Inflammatory macrophage (primary cell): ENCODE data around the gene IGSF9.

Source experiments
- DNase-seq, 2 donors: peaks; one replicate each; pipeline ENCODE4 v3.0.0-alpha.2; 2020 to 2022

The IGSF9 gene

GRCh38 chr1:159895836-159896545, 49.4 kb downstream of the IGSF9 start:
- peak; percentile 64 to 68 for DNase-seq

GRCh38 chr1:159895286-159895685, 50.1 kb downstream of the IGSF9 start:
- DNase-seq: no peak

- DNase-seq: no peak
Measured at GRCh38 chr1:159892944-159893343, 52.5 kb downstream of the IGSF9 start.

- peak; percentile 91 for DNase-seq
Measured at GRCh38 chr1:159891275-159892157, 53.9 kb downstream of the IGSF9 start.

GRCh38 chr1:159890390-159890789, 55.0 kb downstream of the IGSF9 start:
- no peak for DNase-seq

- peak; percentile 86 to 88 for DNase-seq
Measured at GRCh38 chr1:159889821-159890252, 55.6 kb downstream of the IGSF9 start.

GRCh38 chr1:159889202-159889601, 56.2 kb downstream of the IGSF9 start:
- no peak for DNase-seq

GRCh38 chr1:159884296-159884695, 61.1 kb downstream of the IGSF9 start:
- DNase-seq: no peak

GRCh38 chr1:159883134-159883533, 62.3 kb downstream of the IGSF9 start:
- no peak for DNase-seq

- peak; percentile 43 to 49 for DNase-seq
Measured at GRCh38 chr1:159882527-159882862, 62.9 kb downstream of the IGSF9 start.

- DNase-seq: peak; percentile 54 to 76
Measured at GRCh38 chr1:159881622-159882526, 63.5 kb downstream of the IGSF9 start.

GRCh38 chr1:159880430-159880829, 65.0 kb downstream of the IGSF9 start:
- DNase-seq: peak; percentile 24 to 26

- peak; percentile 81 to 87 for DNase-seq
Measured at GRCh38 chr1:159879977-159880376, 65.4 kb downstream of the IGSF9 start.

- DNase-seq: no peak
Measured at GRCh38 chr1:159879136-159879535, 66.3 kb downstream of the IGSF9 start.

- DNase-seq: no peak
Measured at GRCh38 chr1:159877695-159878444, 67.5 kb downstream of the IGSF9 start.
